Ishikawa (cell line): ENCODE results near the gene ROBO1.

Experiments
- CREB1 ChIP-seq: IDR thresholded peaks from 2 replicates; pipeline ENCODE4 v1.6.1; 2012; ENCODE audit warnings: low read depth
- EGR1 ChIP-seq: IDR thresholded peaks from 2 replicates; pipeline ENCODE4 v1.6.1; 2012
- EP300 ChIP-seq: IDR thresholded peaks from 2 replicates; pipeline ENCODE4 v1.6.1; 2012; ENCODE audit warnings: borderline replicate concordance
- FOXM1 ChIP-seq: IDR thresholded peaks from 2 replicates; pipeline ENCODE4 v1.6.1; 2012; ENCODE audit warnings: low read depth, borderline replicate concordance
- MAX ChIP-seq: IDR thresholded peaks from 2 replicates; pipeline ENCODE4 v1.6.1; 2012
- NFIC ChIP-seq: IDR thresholded peaks from 2 replicates; pipeline ENCODE4 v1.6.1; 2012
- RAD21 ChIP-seq: IDR thresholded peaks from 2 replicates; pipeline ENCODE4 v1.6.1; 2012; ENCODE audit warnings: low read depth
- REST ChIP-seq: IDR thresholded peaks from 2 replicates; pipeline ENCODE4 v1.6.1; 2012; ENCODE audit warnings: low read depth, mild to moderate bottlenecking
- TAF1 ChIP-seq: IDR thresholded peaks from 2 replicates; pipeline ENCODE4 v1.6.1; 2012; ENCODE audit warnings: low read depth, mild to moderate bottlenecking
- TCF12 ChIP-seq: IDR thresholded peaks from 2 replicates; pipeline ENCODE4 v1.6.1; 2012; ENCODE audit warnings: low read depth

- no peak for TF ChIP-seq TAF1
- no peak for TF ChIP-seq CREB1
- no peak for TF ChIP-seq EP300
- no peak for TF ChIP-seq REST
- TF ChIP-seq NFIC = no peak
- TF ChIP-seq MAX = no peak
- TF ChIP-seq FOXM1 = no peak
- no peak for TF ChIP-seq RAD21
- no peak for TF ChIP-seq TCF12
- TF ChIP-seq EGR1 = no peak
These were observed 600.0 kb downstream of the ROBO1 start for GRCh38 chr3:79167651-79168416.
